SH-SY5Y (cell line): ENCODE results near the gene IQSEC3.

Source experiments
- GATA2 ChIP-seq: IDR thresholded peaks from 2 replicates; pipeline ENCODE4 v1.6.1; 2011; ENCODE audit warnings: mild to moderate bottlenecking, low read depth, low read length
- GATA3 ChIP-seq: IDR thresholded peaks from 2 replicates; pipeline ENCODE4 v1.6.1; 2011; ENCODE audit warnings: low read depth, mild to moderate bottlenecking, low read length, moderate library complexity

The IQSEC3 gene

GRCh38 chr12:174124-174523 lies 107.6 kb downstream of the IQSEC3 start:
- no peak for TF ChIP-seq GATA3
- no peak for TF ChIP-seq GATA2

- TF ChIP-seq GATA2, result no peak
- no peak for TF ChIP-seq GATA3
These were observed 108.0 kb downstream of the IQSEC3 start for GRCh38 chr12:174596-174995.

GRCh38 chr12:175250-175649 lies 108.7 kb downstream of the IQSEC3 start:
- no peak for TF ChIP-seq GATA3
- TF ChIP-seq GATA2, result no peak

GRCh38 chr12:175759-176158 lies 109.2 kb downstream of the IQSEC3 start:
- no peak for TF ChIP-seq GATA2
- no peak for TF ChIP-seq GATA3

GRCh38 chr12:176321-177181 lies 110.0 kb downstream of the IQSEC3 start:
- peak; percentile 74 for TF ChIP-seq GATA2
- TF ChIP-seq GATA3, result no peak

- TF ChIP-seq GATA2, result no peak
- no peak for TF ChIP-seq GATA3
These were observed 110.9 kb downstream of the IQSEC3 start for GRCh38 chr12:177336-177979.

GRCh38 chr12:177980-178828 lies 111.6 kb downstream of the IQSEC3 start:
- TF ChIP-seq GATA3, result no peak
- no peak for TF ChIP-seq GATA2

- TF ChIP-seq GATA2 (no peak), GATA3 (no peak)
These were observed 112.2 kb downstream of the IQSEC3 start for GRCh38 chr12:178829-179109.

GRCh38 chr12:179131-179884 lies 112.7 kb downstream of the IQSEC3 start:
- TF ChIP-seq GATA2 (no peak), GATA3 (no peak)

- TF ChIP-seq GATA2, result no peak
- no peak for TF ChIP-seq GATA3
These were observed 113.3 kb downstream of the IQSEC3 start for GRCh38 chr12:179885-180284.

- TF ChIP-seq GATA2 (no peak), GATA3 (no peak)
These were observed 113.9 kb downstream of the IQSEC3 start for GRCh38 chr12:180445-180844.

- TF ChIP-seq GATA3 (no peak), GATA2 (no peak)
These were observed 115.4 kb downstream of the IQSEC3 start for GRCh38 chr12:181921-182320.

GRCh38 chr12:182381-182892 lies 115.9 kb downstream of the IQSEC3 start:
- TF ChIP-seq GATA2 (no peak), GATA3 (no peak)
